Fibroblast of lung (primary cell): Measurements from ENCODE around the gene MIX23.

ENCODE experiments used
- CTCF ChIP-seq, 2 donors: IDR thresholded peaks in 1 of 2; conservative IDR thresholded peaks in 1 of 2; 1 replicate in 1 of 2; 2 replicates in 1 of 2; pipeline ENCODE4 v1.5.1; 2011 to 2012; ENCODE audit warnings: low read length in 2 of 2, control low read depth in 1 of 2, inconsistent platforms in 1 of 2, low read depth in 1 of 2, mild to moderate bottlenecking in 1 of 2
- EZH2 ChIP-seq: IDR thresholded peaks from 2 replicates; pipeline ENCODE4 v1.5.1; 2012; ENCODE audit warnings: low read length, control low read depth, mild to moderate bottlenecking; ENCODE audit errors: missing control alignments

DNA sequence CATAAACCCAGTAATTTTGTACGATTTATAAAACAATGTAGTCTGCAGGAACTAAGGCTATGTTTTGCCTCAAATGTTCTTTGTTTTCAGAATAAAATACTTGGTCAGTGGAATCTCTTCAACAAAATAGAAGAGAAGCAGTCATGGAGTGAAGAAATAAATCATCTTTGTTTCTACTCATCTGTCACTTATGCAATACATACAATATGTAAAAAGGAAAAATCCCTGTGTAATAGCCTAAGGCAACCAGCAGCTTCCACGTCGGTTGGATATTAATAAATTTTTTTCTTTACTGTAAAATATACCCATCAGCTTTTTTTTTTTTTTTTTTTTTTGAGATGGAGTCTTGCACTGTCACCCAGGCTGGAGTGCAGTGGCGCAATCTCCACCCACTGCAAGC is 38.1 kb upstream of the MIX23 start:
- no peak for TF ChIP-seq CTCF (conservative IDR thresholded peaks at IDR 0.05 in 1 of 2, IDR thresholded peaks at IDR 0.05 in 1 of 2; ENCODE audit: low read depth in 1 of 2, low read length in 2 of 2)
- TF ChIP-seq EZH2: no peak
